H1 (cell line): ENCODE data around the gene DMAC2L. TPM values are rescaled to one million over a fixed set of nuclear protein-coding genes. Genes with fewer than 3 reads are reported as not detected.

Experiments
- CTCF ChIA-PET: fragments of 300-600 bp; sonication (Branson Sonifier 250); formaldehyde crosslinking; loops from one replicate; lab custom pipeline; 2021; ENCODE audit not compliant: partially characterized antibody; lab: Charles Lee
- POLR2A ChIA-PET: fragments of 300-600 bp; sonication (Branson Sonifier 250); formaldehyde crosslinking; loops from one replicate; lab custom pipeline; 2021; ENCODE audit warnings: inconsistent platforms; ENCODE audit not compliant: partially characterized antibody; lab: Charles Lee
- DNase-seq, 2 experiments: peaks; one replicate each; pipeline versions ENCODE4 v3.0.0 to v3.0.0-alpha.2; 2010 to 2022; ENCODE audit warnings: low spot score in 2 of 2, low read depth in 1 of 2, mixed read lengths in 1 of 2
- FAIRE-seq: peaks from 2 replicates; lab custom pipeline; 2011; peaks lifted over from hg19 to GRCh38; lab: Jason Lieb, UNC
- H2AFZ ChIP-seq: 2 replicates; pipeline ENCODE4 v1.8.1; 2012; ENCODE audit warnings: low read length, inconsistent platforms
- H2AK5ac ChIP-seq: 2 replicates; pipeline ENCODE4 v1.6.1; 2013; ENCODE audit warnings: low read depth, low read length
- H2BK120ac ChIP-seq: replicated peaks from 2 replicates; pipeline ENCODE3; 2013; ENCODE audit warnings: low read depth, low read length, inconsistent platforms
- H2BK12ac ChIP-seq: 2 replicates; pipeline ENCODE4 v1.6.1; 2013; ENCODE audit warnings: low read depth, low read length
- H2BK15ac ChIP-seq: 2 replicates; pipeline ENCODE4 v1.6.1; 2013; ENCODE audit warnings: low read length
- H2BK20ac ChIP-seq: 2 replicates; pipeline ENCODE4 v1.6.1; 2013; ENCODE audit warnings: low read length
- H2BK5ac ChIP-seq: 2 replicates; pipeline ENCODE4 v1.6.1; 2013; ENCODE audit warnings: low read depth, low read length
- H3K14ac ChIP-seq: 2 replicates; pipeline ENCODE4 v1.6.1; 2013; ENCODE audit warnings: inconsistent platforms; ENCODE audit not compliant: insufficient read length
- H3K18ac ChIP-seq: 2 replicates; pipeline ENCODE4 v1.6.1; 2013; ENCODE audit warnings: low read length; ENCODE audit errors: extremely low read depth
- H3K23ac ChIP-seq: 2 replicates; pipeline ENCODE4 v1.6.1; 2013; ENCODE audit warnings: inconsistent platforms; ENCODE audit not compliant: insufficient read length
- H3K23me2 ChIP-seq: 2 replicates; pipeline ENCODE4 v1.6.1; 2013; ENCODE audit warnings: low read depth, low read length
- H3K27ac ChIP-seq: 2 replicates; pipeline ENCODE4 v1.6.1; 2011; ENCODE audit warnings: low read depth, low read length, inconsistent platforms
- H3K27me3 ChIP-seq, 4 experiments: replicated peaks in 1 of 4; 1 replicate in 1 of 4; 2 replicates in 3 of 4; pipeline versions ENCODE4 v1.6.1 to v1.8.1; 2011 to 2013; ENCODE audit warnings: low read length in 3 of 4, mild to moderate bottlenecking in 3 of 4, inconsistent platforms in 2 of 4, mixed read lengths in 2 of 4, moderate library complexity in 1 of 4; ENCODE audit not compliant: control insufficient read depth in 3 of 4, insufficient read depth in 3 of 4; ENCODE audit errors: extremely low read depth in 1 of 4
- H3K36me3 ChIP-seq, 4 experiments: 2 replicates each; pipeline versions ENCODE4 v1.6.1 to v1.8.1; 2011 to 2013; ENCODE audit warnings: mild to moderate bottlenecking in 4 of 4, low read length in 3 of 4, moderate library complexity in 2 of 4, control low read depth in 1 of 4, inconsistent platforms in 1 of 4; ENCODE audit not compliant: insufficient read depth in 4 of 4, control insufficient read depth in 2 of 4
- H3K4ac ChIP-seq: replicated peaks from 2 replicates; pipeline ENCODE3; 2013; ENCODE audit warnings: low read length, low read depth, mixed read lengths, inconsistent platforms; ENCODE audit not compliant: insufficient read length
- H3K4me1 ChIP-seq, 4 experiments: replicated peaks in 1 of 4; 1 replicate in 1 of 4; 2 replicates in 3 of 4; pipeline versions ENCODE4 v1.6.1 to v1.8.1; 2011 to 2013; ENCODE audit warnings: low read length in 3 of 4, inconsistent platforms in 2 of 4, mixed read lengths in 1 of 4; ENCODE audit not compliant: insufficient read depth in 4 of 4, control insufficient read depth in 3 of 4
- H3K4me2 ChIP-seq, 2 experiments: 2 replicates each; pipeline versions ENCODE4 v1.6.1 to v1.8.1; 2011 to 2013; ENCODE audit warnings: low read depth in 2 of 2, low read length in 2 of 2, control low read depth in 1 of 2, inconsistent platforms in 1 of 2, mild to moderate bottlenecking in 1 of 2; ENCODE audit not compliant: insufficient read depth in 1 of 2
- H3K4me3 ChIP-seq, 4 experiments: fragments of 200-600, 300-600 bp in 1 of 4; sonication (generic), shearing (Covaris generic), sonication (Bioruptor Twin) in 1 of 4; 2 replicates each; pipeline versions ENCODE4 v1.5.1 to v1.8.1; 2011 to 2016; ENCODE audit warnings: low read length in 4 of 4, low read depth in 3 of 4, control low read depth in 2 of 4, inconsistent platforms in 2 of 4, mild to moderate bottlenecking in 2 of 4, mixed read lengths in 1 of 4, moderate library complexity in 1 of 4; ENCODE audit not compliant: insufficient read depth in 2 of 4; ENCODE audit errors: extremely low read depth in 1 of 4
- H3K56ac ChIP-seq: replicated peaks from 2 replicates; pipeline ENCODE3; 2013; ENCODE audit warnings: low read depth, mild to moderate bottlenecking, mixed read lengths, low read length, inconsistent platforms; ENCODE audit not compliant: insufficient read length
- H3K79me1 ChIP-seq: 2 replicates; pipeline ENCODE4 v1.6.1; 2013; ENCODE audit warnings: low read depth, low read length, control low read depth
- H3K79me2 ChIP-seq, 2 experiments: 2 replicates each; pipeline versions ENCODE4 v1.6.1 to v1.8.1; 2012 to 2013; ENCODE audit warnings: low read length in 2 of 2, mild to moderate bottlenecking in 2 of 2, inconsistent platforms in 1 of 2; ENCODE audit not compliant: insufficient read depth in 2 of 2, control insufficient read depth in 1 of 2
- H3K9ac ChIP-seq, 4 experiments: replicated peaks in 1 of 4; 1 replicate in 1 of 4; 2 replicates in 3 of 4; pipeline versions ENCODE4 v1.6.1 to v1.8.1; 2011 to 2013; ENCODE audit warnings: low read depth in 3 of 4, low read length in 3 of 4, control low read depth in 2 of 4, mild to moderate bottlenecking in 2 of 4, moderate library complexity in 2 of 4, inconsistent platforms in 1 of 4; ENCODE audit errors: extremely low read depth in 1 of 4
- H3K9me3 ChIP-seq, 2 experiments: 2 replicates each; pipeline versions ENCODE4 v1.6.1 to v1.8.1; 2012 to 2013; ENCODE audit warnings: mild to moderate bottlenecking in 2 of 2, moderate library complexity in 2 of 2, control low read depth in 1 of 2, inconsistent platforms in 1 of 2, low read depth in 1 of 2, low read length in 1 of 2, mixed read lengths in 1 of 2; ENCODE audit not compliant: insufficient read depth in 2 of 2
- H4K20me1 ChIP-seq, 2 experiments: replicated peaks in 1 of 2; 2 replicates each; pipeline versions ENCODE3 to v1.8.1; 2011 to 2013; ENCODE audit warnings: inconsistent platforms in 2 of 2, low read length in 2 of 2, mild to moderate bottlenecking in 1 of 2; ENCODE audit not compliant: insufficient read depth in 2 of 2, control insufficient read depth in 1 of 2
- H4K5ac ChIP-seq: 2 replicates; pipeline ENCODE4 v1.6.1; 2013; ENCODE audit warnings: low read length, low read depth, mixed read lengths, inconsistent platforms; ENCODE audit not compliant: insufficient read length
- H4K8ac ChIP-seq: 2 replicates; pipeline ENCODE4 v1.8.0; 2013; ENCODE audit warnings: mild to moderate bottlenecking, moderate library complexity, low read length, inconsistent platforms; ENCODE audit not compliant: insufficient read depth; ENCODE audit errors: extremely low read depth
- H4K91ac ChIP-seq: replicated peaks from 2 replicates; pipeline ENCODE3; 2013; ENCODE audit warnings: low read length, mixed read lengths, inconsistent platforms; ENCODE audit not compliant: insufficient read length
- BACH1 ChIP-seq: IDR thresholded peaks from 2 replicates; pipeline ENCODE4 v1.6.1; 2012; ENCODE audit warnings: low read length, improper control_type of control experiment
- CHD2 ChIP-seq: IDR thresholded peaks from 2 replicates; pipeline ENCODE4 v1.6.1; 2012; ENCODE audit warnings: low read length, improper control_type of control experiment
- EP300 ChIP-seq, 2 experiments: IDR thresholded peaks; 1 replicate in 1 of 2; 2 replicates in 1 of 2; pipeline ENCODE4 v1.6.1; 2011 to 2012; ENCODE audit warnings: low read depth in 2 of 2, low read length in 2 of 2, mild to moderate bottlenecking in 2 of 2, borderline replicate concordance in 1 of 2, inconsistent platforms in 1 of 2, moderate library complexity in 1 of 2
- JUN ChIP-seq: IDR thresholded peaks from 2 replicates; pipeline ENCODE4 v1.6.1; 2011; ENCODE audit warnings: low read depth, mild to moderate bottlenecking, improper control_type of control experiment, low read length
- NANOG ChIP-seq: IDR thresholded peaks from 2 replicates; pipeline ENCODE4 v1.6.1; 2011; ENCODE audit warnings: low read length, low read depth, mild to moderate bottlenecking, inconsistent platforms; ENCODE audit not compliant: insufficient read depth, poor library complexity, severe bottlenecking
- POU5F1 ChIP-seq: IDR thresholded peaks from 2 replicates; pipeline ENCODE4 v1.6.1; 2011; ENCODE audit warnings: low read depth, mild to moderate bottlenecking, low read length, moderate library complexity
- SP1 ChIP-seq: IDR thresholded peaks from 2 replicates; pipeline ENCODE4 v1.6.1; 2011; ENCODE audit warnings: low read depth, low read length
- TCF12 ChIP-seq: IDR thresholded peaks from 2 replicates; pipeline ENCODE4 v1.6.1; 2011; ENCODE audit warnings: low read depth, mild to moderate bottlenecking, low read length
- WGBS, 2 experiments: shearing (Covaris generic) in 1 of 2; methylation state at CpG; one replicate each; pipeline versions ENCODE4 v1.1.6 to v1.1.7; 2013 to 2015; ENCODE audit warnings: low lambda C conversion rate in 2 of 2, mixed read lengths in 2 of 2, inconsistent platforms in 1 of 2, low coverage in 1 of 2, missing lambda C conversion rate in 1 of 2; ENCODE audit not compliant: insufficient replicate concordance in 2 of 2, insufficient coverage in 1 of 2, insufficient read length in 1 of 2; ENCODE audit errors: extremely low coverage in 1 of 2, missing lambda C conversion rate in 1 of 2; 5-methylcytosine and 5-hydroxymethylcytosine counted together
- polyA plus RNA-seq, 7 experiments: library from polyadenylated mRNA; depleted of rRNA in 3 of 7; stranded (reverse) in 5 of 7; unstranded in 2 of 7; fragments of >200 nt in 5 of 7; fragments of 200-250 nt in 2 of 7; gene quantifications; 1 replicate in 5 of 7; 2 replicates in 1 of 7; 4 replicates in 1 of 7; pipeline versions ENCODE4 v1.2.1 to v1.2.3, GENCODE V29; 2011 to 2013; ENCODE audit warnings: missing spikeins in 2 of 7, mixed read lengths in 2 of 7
- total RNA-seq: library from RNA; stranded (reverse); fragmentation: NEBNext Ultra II Directional; extraction: Animal tissue kit (Norgen Biotek cat#: 25700); gene quantifications from 2 replicates; pipeline ENCODE4 v1.2.1, GENCODE V29; 2021

Gene DMAC2L
- total and polyA plus RNA-seq, 2 of the 8 experiments (the other 6 are each of a cell fraction or from before 2014, with no cell fraction given), result 20.3 to 28.9 TPM

GRCh38 chr14:50299585-50299984 is 12.5 kb upstream of the DMAC2L start:
- WGBS, 2 experiments, result 74% methylated on average over 2 of the region's 2 CpGs; no CpG with 5 or more reads in 1 of the 2 experiments
- H3K4ac ChIP-seq, result no peak overlapping the region
- no peak overlapping the region; the same call in 1 of the 2 replicates for H2BK5ac ChIP-seq
- H3K79me1 ChIP-seq, result no peaks in the 10 kb centered on the region
- no peak overlapping the region for H3K9ac ChIP-seq
- H4K8ac ChIP-seq, result no peak overlapping the region
- peaks cover 0 to 19% (median 4%) of the 10 kb centered on the region in 4 experiments; a peak in 4 of 8 replicates for H3K36me3 ChIP-seq
- H4K91ac ChIP-seq, result no peak overlapping the region
- no peak overlapping the region for H2BK12ac ChIP-seq
- FAIRE-seq (no peak), DNase-seq (no peak)
- H2BK20ac ChIP-seq, result no peak overlapping the region
- H3K14ac ChIP-seq, result no peak overlapping the region
- no peak overlapping the region for H3K27ac ChIP-seq
- H2AK5ac ChIP-seq, result no peak overlapping the region
- H3K23ac ChIP-seq, result no peak overlapping the region
- H3K56ac ChIP-seq, result no peak overlapping the region
- H3K23me2 ChIP-seq, result no peaks in the 10 kb centered on the region
- TF ChIP-seq CHD2 (no peak), POU5F1 (0 out of 2 replicates have a peak, but pooled peaks have one; percentile 51), JUN (no peak), NANOG (peak; percentile 73), EP300 (IDR thresholded peaks at IDR 0.05; ENCODE audit: borderline replicate concordance in 1 of 2, low read depth in 2 of 2, low read length in 2 of 2) (0 out of 3 replicates have a peak, but pooled peaks of 1 of the 2 experiments have one; percentile 30), SP1 (no peak), TCF12 (0 out of 2 replicates have a peak, but pooled peaks have one; percentile 6), BACH1 (no peak)
- TF ChIP-seq, all 59 proteins: peak for 4
- ChIA-PET POLR2A (no interaction called here), CTCF (no interaction called here)
- Histone ChIP-seq H3K4me3 (no peak overlapping the region), H3K27me3 (no peaks in the 10 kb centered on the region), H3K79me2 (peaks cover 0 to 34% of the 10 kb centered on the region in 2 experiments; a peak in 2 of 4 replicates), H2AFZ (no peak overlapping the region), H3K18ac (no peak overlapping the region), H2BK15ac (no peak overlapping the region), H4K5ac (no peak overlapping the region), H3K4me1 (peaks cover 0 to 3% (median 0%) of the 10 kb centered on the region in 4 experiments; a peak in 1 of 7 replicates), H3K9me3 (peaks cover 0 to 2% of the 10 kb centered on the region in 2 experiments; a peak in 1 of 4 replicates), H2BK120ac (no peak overlapping the region), H4K20me1 (no peaks in the 10 kb centered on the region), H3K4me2 (no peak overlapping the region)
